ENCODE measurements around the gene SLC35F1.

- no peak for TF ChIP-seq CTCF (IDR thresholded peaks at IDR 0.05)
- TF ChIP-seq POLR2A (IDR thresholded peaks at IDR 0.05), result no peak
These were observed 316.3 kb downstream of the SLC35F1 start for GRCh38 chr6:118223316-118223715.
